ENCODE data around the gene LSM8.
"Not testable (repeated sequence)": the region's sequence is repeated elsewhere in the genome, so short reads cannot be mapped to it uniquely, and the experiment has no call there.

Gene LSM8

GRCh38 chr7:118214051-118214832, 30.3 kb downstream of the LSM8 start:
- DNase-seq: peak; percentile 45

- no peak for DNase-seq
Observed at GRCh38 chr7:118214833-118215182, 30.8 kb downstream of the LSM8 start.

- no peak for DNase-seq
Observed at GRCh38 chr7:118217210-118217619, 33.3 kb downstream of the LSM8 start.

- DNase-seq: no peak
Observed at GRCh38 chr7:118218413-118219156, 34.6 kb downstream of the LSM8 start.

- no peak for DNase-seq
Observed at GRCh38 chr7:118219157-118219512, 35.2 kb downstream of the LSM8 start.

- DNase-seq: no peak
Observed at GRCh38 chr7:118220583-118220982, 36.6 kb downstream of the LSM8 start.

GRCh38 chr7:118222591-118222990, 38.6 kb downstream of the LSM8 start:
- no peak for DNase-seq

- DNase-seq: no peak
Observed at GRCh38 chr7:118224521-118224920, 40.6 kb downstream of the LSM8 start, which contains the start of gene ANKRD7. Gene ANKRD7, plus strand, starts transcription at chr7:118224704. Its CDS starts 127 bp downstream, at chr7:118224831.

GRCh38 chr7:118232837-118233236, 48.9 kb downstream of the LSM8 start:
- no peak for DNase-seq

GRCh38 chr7:118233799-118234198, 49.8 kb downstream of the LSM8 start:
- no peak for DNase-seq

- DNase-seq: no peak
Observed at GRCh38 chr7:118239014-118239413, 55.0 kb downstream of the LSM8 start.

GRCh38 chr7:118240320-118240719, 56.4 kb downstream of the LSM8 start:
- DNase-seq: not testable (repeated sequence)
